Measurements from ENCODE around the gene TBXAS1.

The TBXAS1 gene

DNA sequence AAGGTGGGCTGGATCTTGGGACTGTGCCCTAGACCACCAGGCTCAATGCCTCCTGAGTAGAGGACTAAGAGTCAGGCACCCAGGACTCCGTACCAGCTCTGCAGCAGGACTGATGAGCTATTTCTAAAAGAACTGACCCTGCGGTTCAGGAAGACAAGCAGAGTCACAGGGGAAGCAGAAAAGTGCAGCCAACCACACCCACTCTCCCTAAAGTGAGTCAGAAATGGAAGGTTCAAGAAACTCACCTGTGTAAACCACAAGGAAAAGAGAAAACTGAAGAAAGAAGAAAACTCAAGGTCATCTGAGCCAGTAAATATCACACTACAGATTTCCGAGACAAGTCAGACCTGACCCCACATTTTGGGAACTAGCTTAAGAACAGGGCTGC lies 231.2 kb downstream of the TBXAS1 start:
- H3K4me1 ChIP-seq (ENCODE audit: control insufficient read depth, insufficient read depth, low read length, poor library complexity, severe bottlenecking), result no peaks in the 10 kb centered on the region
- no peaks in the 10 kb centered on the region for H3K9me3 ChIP-seq (ENCODE audit: control insufficient read depth, low read length)
- H3K36me3 ChIP-seq (ENCODE audit: control insufficient read depth, insufficient read depth, low read length), result no peaks in the 10 kb centered on the region
- WGBS, 2 experiments (ENCODE audit: insufficient coverage in 2 of 2), result 100% methylated on average over 2 of the region's 3 CpGs
- H3K4me3 ChIP-seq (ENCODE audit: extremely low read depth, insufficient read depth, low read length, poor library complexity, severe bottlenecking), result no peak overlapping the region
- no peak overlapping the region for H3K27ac ChIP-seq (ENCODE audit: low read depth, low read length, severe bottlenecking)

GRCh38 chr7:140060788-140061606 lies 231.9 kb downstream of the TBXAS1 start:
- H3K27ac ChIP-seq (ENCODE audit: low read depth, low read length, severe bottlenecking), result no peak overlapping the region
- H3K4me1 ChIP-seq (ENCODE audit: control insufficient read depth, insufficient read depth, low read length, poor library complexity, severe bottlenecking), result no peaks in the 10 kb centered on the region
- WGBS, 2 experiments (ENCODE audit: insufficient coverage in 2 of 2), result 95 to 97% methylated on average over 5 to 10 of the region's 11 CpGs
- no peaks in the 10 kb centered on the region for H3K9me3 ChIP-seq (ENCODE audit: control insufficient read depth, low read length)
- H3K4me3 ChIP-seq (ENCODE audit: extremely low read depth, insufficient read depth, low read length, poor library complexity, severe bottlenecking), result no peak overlapping the region
- no peaks in the 10 kb centered on the region for H3K36me3 ChIP-seq (ENCODE audit: control insufficient read depth, insufficient read depth, low read length)

GRCh38 chr7:140061607-140061930 lies 232.5 kb downstream of the TBXAS1 start:
- H3K4me3 ChIP-seq (ENCODE audit: extremely low read depth, insufficient read depth, low read length, poor library complexity, severe bottlenecking), result no peak overlapping the region
- no peaks in the 10 kb centered on the region for H3K4me1 ChIP-seq (ENCODE audit: control insufficient read depth, insufficient read depth, low read length, poor library complexity, severe bottlenecking)
- WGBS, 2 experiments (ENCODE audit: insufficient coverage in 2 of 2), result 83 to 92% methylated on average over 2 of the region's 2 CpGs
- no peaks in the 10 kb centered on the region for H3K36me3 ChIP-seq (ENCODE audit: control insufficient read depth, insufficient read depth, low read length)
- no peaks in the 10 kb centered on the region for H3K9me3 ChIP-seq (ENCODE audit: control insufficient read depth, low read length)
- no peak overlapping the region for H3K27ac ChIP-seq (ENCODE audit: low read depth, low read length, severe bottlenecking)

- Histone ChIP-seq H3K4me3 (ENCODE audit: extremely low read depth, insufficient read depth, low read length, poor library complexity, severe bottlenecking) (peak overlapping the region; percentile 51), H3K4me1 (ENCODE audit: control insufficient read depth, insufficient read depth, low read length, poor library complexity, severe bottlenecking) (no peaks in the 10 kb centered on the region), H3K27ac (ENCODE audit: low read depth, low read length, severe bottlenecking) (no peak overlapping the region), H3K9me3 (ENCODE audit: control insufficient read depth, low read length) (no peaks in the 10 kb centered on the region), H3K36me3 (ENCODE audit: control insufficient read depth, insufficient read depth, low read length) (no peaks in the 10 kb centered on the region)
- WGBS, 2 experiments (ENCODE audit: insufficient coverage in 2 of 2), result 31% methylated on average over 28 to 32 of the region's 32 CpGs
These were observed 233.1 kb downstream of the TBXAS1 start for GRCh38 chr7:140062118-140062527.

DNA sequence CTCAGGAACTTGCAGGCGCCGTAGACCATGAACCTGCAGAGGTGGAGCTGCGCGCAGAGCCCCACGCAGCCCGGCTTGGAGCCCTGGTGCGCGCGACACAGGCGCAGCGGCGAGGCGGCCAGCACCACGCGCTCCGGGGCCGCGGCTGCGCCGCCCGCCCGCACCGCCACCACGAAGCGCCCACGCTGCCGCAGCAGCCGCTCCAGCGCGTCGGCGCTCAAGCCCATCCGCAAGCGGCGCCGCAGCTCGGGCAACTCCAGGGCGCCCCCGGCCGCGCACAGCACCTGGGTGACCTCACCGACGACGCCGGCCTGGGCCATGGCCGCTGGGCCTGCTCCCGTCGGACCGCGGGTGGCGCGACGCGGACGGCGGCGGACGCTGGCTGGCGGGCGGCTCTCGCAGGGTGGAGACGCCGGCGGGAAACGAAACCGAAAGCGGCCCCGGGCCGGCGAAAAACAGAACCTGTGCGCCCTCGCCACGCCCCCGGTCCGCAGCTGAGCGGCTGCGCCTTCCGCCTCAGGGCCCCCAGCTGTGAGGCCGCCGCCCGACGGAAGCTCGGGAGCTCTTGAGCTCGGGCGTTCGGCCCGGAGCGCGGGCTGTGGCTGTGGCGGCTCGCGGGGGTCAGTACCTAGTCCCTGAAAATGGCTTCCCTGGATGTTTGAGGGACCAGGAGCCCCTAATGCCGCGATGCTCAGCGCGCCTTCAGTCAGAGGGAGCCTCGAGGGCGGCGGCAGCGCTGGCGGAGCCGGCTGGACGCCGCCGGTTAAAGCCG lies 233.7 kb downstream of the TBXAS1 start, which contains the start of gene PARP12:
TSS of gene PARP12 (minus strand) at position 424 of the 772 bp plus-strand sequence. CDS start at position 320, 104 bp downstream.
- peak within 1 kb of the TSS; percentile 51 for H3K4me3 ChIP-seq (ENCODE audit: extremely low read depth, insufficient read depth, low read length, poor library complexity, severe bottlenecking)
- no peaks in the 10 kb centered on the region for H3K9me3 ChIP-seq (ENCODE audit: control insufficient read depth, low read length)
- WGBS, 2 experiments (ENCODE audit: insufficient coverage in 2 of 2), result 2 to 4% methylated on average over 93 to 96 of the region's 106 CpGs
- H3K27ac ChIP-seq (ENCODE audit: low read depth, low read length, severe bottlenecking), result no peak within 1 kb of the TSS
- no peaks in the 10 kb centered on the region for H3K36me3 ChIP-seq (ENCODE audit: control insufficient read depth, insufficient read depth, low read length)
- H3K4me1 ChIP-seq (ENCODE audit: control insufficient read depth, insufficient read depth, low read length, poor library complexity, severe bottlenecking), result no peaks in the 10 kb centered on the region

DNA sequence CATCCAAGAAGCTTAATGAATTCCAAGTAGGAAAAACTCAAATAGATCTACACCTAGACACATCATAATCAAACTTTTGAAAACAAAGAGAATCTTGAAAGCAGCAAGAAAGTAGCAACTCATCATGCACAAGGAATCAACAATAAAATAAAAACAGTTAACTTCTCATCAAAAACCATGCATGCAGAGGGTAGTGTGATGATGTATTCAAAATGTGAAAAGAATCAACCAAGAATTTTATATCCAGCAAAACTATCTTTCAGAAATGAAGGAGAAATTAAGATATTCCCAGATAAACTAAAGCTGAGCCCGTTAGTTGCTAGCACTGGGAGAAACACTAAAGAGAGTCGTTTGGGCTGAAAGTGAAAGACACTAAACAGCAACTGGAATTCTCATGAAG lies 238.0 kb downstream of the TBXAS1 start:
- no peaks in the 10 kb centered on the region for H3K36me3 ChIP-seq (ENCODE audit: control insufficient read depth, insufficient read depth, low read length)
- no peak overlapping the region for H3K4me3 ChIP-seq (ENCODE audit: extremely low read depth, insufficient read depth, low read length, poor library complexity, severe bottlenecking)
- H3K9me3 ChIP-seq (ENCODE audit: control insufficient read depth, low read length), result no peaks in the 10 kb centered on the region
- H3K27ac ChIP-seq (ENCODE audit: low read depth, low read length, severe bottlenecking), result no peak overlapping the region
- H3K4me1 ChIP-seq (ENCODE audit: control insufficient read depth, insufficient read depth, low read length, poor library complexity, severe bottlenecking), result no peaks in the 10 kb centered on the region
- WGBS, 2 experiments (ENCODE audit: insufficient coverage in 2 of 2), result 100% methylated on average over 2 of the region's 2 CpGs; no CpG with 5 or more reads in 1 of the 2 experiments

DNA sequence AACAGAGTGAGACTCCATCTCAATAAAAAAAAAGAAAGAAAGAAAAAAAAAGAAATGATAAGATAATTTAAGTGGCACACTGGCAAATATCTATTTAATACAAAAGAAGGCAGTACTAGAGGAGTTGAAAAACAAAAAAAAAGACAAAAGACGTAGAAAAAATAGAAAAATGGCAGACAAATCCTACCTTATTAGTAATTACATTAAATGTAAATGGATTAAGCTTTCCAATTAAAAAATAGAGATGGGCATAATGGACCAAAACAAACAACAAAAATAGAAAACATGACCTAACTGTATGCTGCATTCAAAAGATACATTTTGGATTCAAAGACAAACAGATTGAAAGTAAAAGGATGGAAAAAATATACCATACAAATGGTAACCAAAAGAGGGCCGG lies 239.0 kb downstream of the TBXAS1 start:
- no peak overlapping the region for H3K4me3 ChIP-seq (ENCODE audit: extremely low read depth, insufficient read depth, low read length, poor library complexity, severe bottlenecking)
- no peaks in the 10 kb centered on the region for H3K9me3 ChIP-seq (ENCODE audit: control insufficient read depth, low read length)
- H3K27ac ChIP-seq (ENCODE audit: low read depth, low read length, severe bottlenecking), result no peak overlapping the region
- H3K36me3 ChIP-seq (ENCODE audit: control insufficient read depth, insufficient read depth, low read length), result no peaks in the 10 kb centered on the region
- no CpG with 5 or more reads among the region's 2 CpGs for WGBS, 2 experiments (ENCODE audit: insufficient coverage in 2 of 2)
- no peaks in the 10 kb centered on the region for H3K4me1 ChIP-seq (ENCODE audit: control insufficient read depth, insufficient read depth, low read length, poor library complexity, severe bottlenecking)

GRCh38 chr7:140069298-140069949 lies 240.4 kb downstream of the TBXAS1 start:
- Histone ChIP-seq H3K4me3 (ENCODE audit: extremely low read depth, insufficient read depth, low read length, poor library complexity, severe bottlenecking) (no peak overlapping the region), H3K9me3 (ENCODE audit: control insufficient read depth, low read length) (no peaks in the 10 kb centered on the region), H3K27ac (ENCODE audit: low read depth, low read length, severe bottlenecking) (no peak overlapping the region), H3K36me3 (ENCODE audit: control insufficient read depth, insufficient read depth, low read length) (no peaks in the 10 kb centered on the region), H3K4me1 (ENCODE audit: control insufficient read depth, insufficient read depth, low read length, poor library complexity, severe bottlenecking) (no peaks in the 10 kb centered on the region)
- 87 to 100% methylated on average over 3 of the region's 4 CpGs for WGBS, 2 experiments (ENCODE audit: insufficient coverage in 2 of 2)
